GM12873 (cell line): Measurements from ENCODE around the gene SURF6.

ENCODE experiments used
- CTCF ChIP-seq: IDR thresholded peaks from 2 replicates; pipeline ENCODE4 v1.5.1; 2012; ENCODE audit warnings: low read depth, mild to moderate bottlenecking, moderate library complexity, low read length, control low read depth; ENCODE audit not compliant: insufficient read depth; ENCODE audit errors: missing control alignments

Gene SURF6

GRCh38 chr9:133282464-133283238 is 53.3 kb downstream of the SURF6 start:
- no peak for TF ChIP-seq CTCF

GRCh38 chr9:133280392-133280791 is 55.6 kb downstream of the SURF6 start:
- no peak for TF ChIP-seq CTCF
